CD4-positive, alpha-beta T cell treated with Interleukin-21 for 1 hour (primary cell): ENCODE data around the gene RXFP1.
"Not testable (repeated sequence)": the region's sequence is repeated elsewhere in the genome, so short reads cannot be mapped to it uniquely, and the experiment has no call there.

Experiments
- DNase-seq: peaks from one replicate; pipeline ENCODE4 v3.0.0-alpha.2; 2020

RXFP1 gene

GRCh38 chr4:158621729-158622128, 100.0 kb downstream of the RXFP1 start:
- no peak for DNase-seq

DNA sequence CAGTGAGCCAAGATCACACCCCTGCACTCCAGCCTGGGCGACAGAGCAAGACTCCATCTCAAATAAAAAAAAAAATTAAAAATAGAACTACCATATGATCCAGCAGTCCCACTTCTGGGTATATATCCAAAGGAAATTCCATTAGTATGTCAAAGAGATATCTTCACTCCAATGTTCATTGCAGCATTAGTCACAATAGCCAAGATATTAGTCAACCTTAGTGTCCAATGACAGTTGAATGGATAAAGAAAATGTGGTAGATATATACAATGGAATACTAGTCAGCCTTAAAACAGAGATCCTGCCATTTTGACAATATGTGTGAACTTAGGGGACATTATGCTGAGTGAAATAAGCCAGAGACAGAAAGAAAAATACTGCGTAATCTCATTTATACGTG, 100.6 kb downstream of the RXFP1 start:
- no peak for DNase-seq

DNA sequence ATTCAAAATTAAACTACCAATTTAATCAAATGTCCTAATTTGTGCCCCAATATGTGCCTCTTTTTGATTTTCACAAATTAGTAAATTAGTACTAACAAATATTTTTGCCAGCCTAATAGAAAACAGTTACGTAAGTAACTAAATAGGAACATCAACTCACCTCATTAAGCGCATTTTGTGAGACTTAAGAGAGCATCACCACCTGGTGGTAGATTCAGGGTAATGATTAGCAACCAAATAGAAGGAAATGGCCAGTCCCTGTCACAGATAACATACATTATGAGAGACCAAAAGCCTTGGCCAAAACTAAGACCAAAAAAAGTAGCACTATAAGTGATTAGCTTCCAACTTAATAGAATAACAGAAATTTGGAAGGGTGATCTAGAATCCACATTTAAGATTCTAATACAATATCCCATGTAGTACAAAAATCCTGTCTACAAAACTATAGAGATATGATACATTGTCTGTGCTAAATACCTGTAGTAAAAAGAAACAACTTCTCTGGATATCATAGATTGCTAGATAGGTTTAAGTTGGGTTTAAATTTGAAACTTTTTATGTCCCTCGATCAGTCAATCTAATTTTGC, 103.3 kb downstream of the RXFP1 start:
- DNase-seq: peak; percentile 33

GRCh38 chr4:158625544-158625943, 103.9 kb downstream of the RXFP1 start:
- DNase-seq: no peak

GRCh38 chr4:158630893-158631292, 109.2 kb downstream of the RXFP1 start:
- DNase-seq: no peak

DNA sequence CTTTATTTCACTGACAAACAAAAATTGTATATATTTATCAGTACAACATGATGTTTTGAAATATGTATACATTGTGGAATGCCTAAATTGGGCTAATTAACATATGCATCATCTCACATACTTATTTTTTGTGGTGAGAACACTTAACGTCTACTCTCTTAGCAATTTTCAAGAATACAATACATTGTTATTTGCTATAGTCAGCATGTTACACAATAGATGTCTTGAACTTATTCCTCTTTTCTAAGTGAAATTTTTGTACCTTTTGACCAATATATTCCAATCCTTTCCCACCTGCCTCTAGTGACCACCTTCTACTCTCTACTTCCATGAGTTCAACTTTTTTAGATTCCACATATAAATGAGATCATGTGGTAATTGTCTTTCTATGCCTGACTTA, 114.9 kb downstream of the RXFP1 start:
- DNase-seq: no peak

- no peak for DNase-seq
These were observed 122.7 kb downstream of the RXFP1 start for GRCh38 chr4:158644356-158644755.

- DNase-seq: no peak
These were observed 123.1 kb downstream of the RXFP1 start for GRCh38 chr4:158644760-158645159.

- DNase-seq: no peak
These were observed 127.5 kb downstream of the RXFP1 start for GRCh38 chr4:158649111-158649680.

- DNase-seq: no peak
These were observed 131.2 kb downstream of the RXFP1 start for GRCh38 chr4:158652920-158653319.

- DNase-seq: no peak
These were observed 134.8 kb downstream of the RXFP1 start for GRCh38 chr4:158656439-158656838.

DNA sequence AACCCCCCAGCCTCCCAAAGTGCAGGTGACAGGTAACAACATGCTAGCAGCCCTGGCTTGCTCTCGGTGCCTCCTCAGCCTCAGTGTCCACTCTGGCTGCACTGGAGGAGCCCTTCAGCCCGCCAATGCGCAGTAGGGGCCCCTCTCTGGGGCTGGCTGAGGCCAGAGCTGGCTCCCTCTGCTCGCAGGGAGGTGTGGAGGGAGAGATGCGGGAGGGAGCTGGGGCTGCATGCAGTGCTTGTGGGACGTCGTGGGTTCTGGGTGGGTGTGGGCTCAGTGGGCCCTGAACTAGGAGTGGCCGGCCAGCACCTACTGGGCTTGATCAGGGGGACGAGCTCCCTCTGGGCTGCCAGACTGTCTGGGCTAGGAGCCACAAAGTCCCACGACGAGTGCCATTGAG, 135.6 kb downstream of the RXFP1 start:
- no peak for DNase-seq

DNA sequence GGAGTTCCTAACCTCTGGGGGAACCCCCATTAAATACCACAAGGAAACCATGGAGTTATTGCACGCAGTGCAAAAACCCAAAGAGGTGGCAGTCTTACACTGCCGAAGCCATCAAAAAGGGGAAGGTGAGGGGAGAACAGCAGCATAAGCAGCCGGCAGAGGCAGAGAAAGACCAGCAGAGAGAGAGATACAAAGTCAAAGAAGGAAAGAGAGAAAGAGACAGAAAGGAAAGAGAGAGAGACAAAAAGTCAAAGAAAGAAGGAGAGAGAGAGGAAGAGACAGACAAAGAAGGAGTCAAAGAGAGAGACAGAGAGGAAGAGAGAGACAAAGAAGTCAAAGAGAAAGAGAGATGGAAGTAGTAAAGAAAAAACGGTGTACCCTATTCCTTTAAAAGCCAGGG, 141.6 kb downstream of the RXFP1 start:
- not testable (repeated sequence) for DNase-seq

GRCh38 chr4:158663707-158664625, 142.3 kb downstream of the RXFP1 start:
- DNase-seq: not testable (repeated sequence)

- no peak for DNase-seq
These were observed 143.1 kb downstream of the RXFP1 start for GRCh38 chr4:158664806-158665205.

DNA sequence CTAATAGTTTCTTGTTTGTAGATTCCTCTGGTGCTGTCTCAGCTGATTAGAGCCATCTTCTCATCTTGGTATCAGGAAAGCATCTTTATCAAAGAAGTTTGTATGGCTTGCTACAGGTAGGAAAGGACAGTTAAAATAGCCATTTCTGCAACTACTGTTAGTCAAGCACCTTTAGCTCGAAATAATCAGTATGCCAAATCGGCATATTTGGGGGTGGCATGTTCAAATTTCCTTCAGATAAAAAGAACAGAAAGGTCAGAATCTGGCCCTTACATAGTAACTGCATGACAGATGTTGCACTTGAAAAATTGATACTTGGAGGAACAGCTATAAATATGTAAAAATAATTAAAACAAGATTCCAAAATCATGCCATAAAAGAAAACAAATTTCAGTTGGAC, 145.2 kb downstream of the RXFP1 start:
- DNase-seq: no peak

DNA sequence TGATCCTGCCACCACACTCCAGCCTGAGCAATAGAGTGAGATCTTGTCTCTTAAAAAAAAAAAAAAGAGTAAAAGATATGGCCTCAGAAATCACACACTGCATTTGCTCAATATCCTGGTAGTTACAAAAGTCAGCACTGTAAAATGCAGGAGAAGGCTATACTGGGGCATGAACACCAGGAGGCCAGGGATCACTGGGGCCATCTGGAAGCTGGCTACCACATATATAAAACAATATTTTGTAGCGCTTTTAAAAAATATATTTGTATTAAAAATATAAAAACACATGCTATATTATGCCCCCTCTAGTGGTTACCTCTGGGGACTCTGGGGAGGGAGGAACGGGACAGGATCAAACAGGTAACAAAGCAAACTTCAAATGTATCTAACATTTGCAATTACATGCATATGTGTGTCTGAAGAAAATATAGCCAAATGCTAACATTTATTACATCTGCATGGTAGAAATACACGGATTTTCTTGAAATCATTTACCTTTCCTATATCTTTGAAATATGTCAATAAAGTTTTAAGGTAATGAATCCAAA, 146.0 kb downstream of the RXFP1 start:
- peak; percentile 51 for DNase-seq

- DNase-seq: no peak
These were observed 147.6 kb downstream of the RXFP1 start for GRCh38 chr4:158669310-158669709.

DNA sequence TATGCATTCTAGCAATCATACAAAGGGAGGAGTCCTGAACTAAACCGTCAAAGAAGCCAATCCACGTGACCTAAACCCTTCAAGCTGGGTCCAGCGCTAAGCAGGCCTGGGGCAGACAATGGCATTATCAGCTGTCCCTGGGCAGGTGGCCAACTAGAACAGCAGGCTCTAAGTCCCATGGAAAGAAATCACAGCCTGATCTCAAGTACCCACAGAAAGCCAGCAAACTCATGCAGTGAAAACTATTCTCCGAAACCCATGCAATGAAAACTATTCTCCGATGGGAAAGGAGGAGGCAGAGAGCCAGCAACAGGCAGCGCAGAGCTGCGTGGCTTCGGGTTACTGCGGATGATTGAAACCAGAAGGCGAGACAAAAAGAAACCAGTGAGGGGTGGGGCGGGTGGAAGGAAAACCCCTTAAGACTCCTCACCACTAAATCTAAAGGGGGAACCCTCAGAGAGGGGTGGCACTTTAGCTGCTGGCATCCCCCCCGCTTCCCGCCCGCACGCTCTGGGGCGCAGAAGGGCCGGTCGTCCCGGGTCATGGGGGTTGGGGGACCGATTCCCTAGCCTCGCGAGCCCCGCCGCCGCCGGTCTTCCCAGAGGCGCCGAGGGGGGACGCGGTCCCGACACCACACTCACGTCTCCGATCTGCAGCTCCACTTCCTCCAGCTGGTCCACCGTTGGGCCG, 149.4 kb downstream of the RXFP1 start:
- DNase-seq: peak; percentile 67

GRCh38 chr4:158671665-158671914, 149.9 kb downstream of the RXFP1 start, which contains the start of gene C4orf46:
C4orf46 (minus strand) TSS chr4:158671887; CDS start chr4:158671801, 86 bp downstream.
- no peak for DNase-seq

GRCh38 chr4:158671915-158672806, 150.5 kb downstream of the RXFP1 start, which contains the start of gene ETFDH:
ETFDH (plus strand) TSS chr4:158672296; CDS start chr4:158672457, 161 bp downstream.
- DNase-seq: peak; percentile 99

- DNase-seq: no peak
These were observed 152.0 kb downstream of the RXFP1 start for GRCh38 chr4:158673633-158674032.
